Neural cell (in vitro differentiated cells): ENCODE data around the gene CHCT1.

Experiments
- CTCF ChIP-seq: fragments of 450-650 bp; IDR thresholded peaks from 2 replicates; pipeline ENCODE4 v1.5.1; 2014; ENCODE audit warnings: antibody characterized with exemption, mild to moderate bottlenecking, moderate library complexity; ENCODE audit not compliant: poor library complexity, severe bottlenecking
- EP300 ChIP-seq: fragments of 450-650 bp; conservative IDR thresholded peaks from 2 replicates; pipeline ENCODE4 v1.6.1; 2014; ENCODE audit warnings: antibody characterized with exemption, mild to moderate bottlenecking, moderate library complexity; ENCODE audit not compliant: poor library complexity, severe bottlenecking
- EZH2 ChIP-seq: fragments of 200-600, 300-800 bp; shearing (Covaris generic), sonication (generic); IDR thresholded peaks from 2 replicates; pipeline ENCODE4 v1.6.1; 2014; ENCODE audit warnings: antibody characterized with exemption, low read length, borderline replicate concordance, mild to moderate bottlenecking; ENCODE audit not compliant: insufficient read depth, poor library complexity, severe bottlenecking
- MXI1 ChIP-seq: fragments of 450-650 bp; conservative IDR thresholded peaks from 2 replicates; pipeline ENCODE4 v1.6.1; 2014; ENCODE audit warnings: antibody characterized with exemption, mild to moderate bottlenecking; ENCODE audit not compliant: poor library complexity, severe bottlenecking
- POLR2AphosphoS5 ChIP-seq: IDR thresholded peaks from 2 replicates; pipeline ENCODE4 v1.6.1; 2012
- RAD21 ChIP-seq: fragments of 450-650 bp; conservative IDR thresholded peaks from 2 replicates; pipeline ENCODE4 v1.6.1; 2014; ENCODE audit warnings: antibody characterized with exemption, mild to moderate bottlenecking, moderate library complexity
- SMC3 ChIP-seq: fragments of 450-650 bp; conservative IDR thresholded peaks from 2 replicates; pipeline ENCODE4 v1.6.1; 2014; ENCODE audit warnings: antibody characterized with exemption, mild to moderate bottlenecking, moderate library complexity; ENCODE audit not compliant: poor library complexity
- TAF1 ChIP-seq: IDR thresholded peaks from 2 replicates; pipeline ENCODE4 v1.6.1; 2012; ENCODE audit warnings: low read depth
- TF ChIP-seq, protein P1 (sequence below): IDR thresholded peaks from 2 replicates; pipeline ENCODE4 v1.6.1; 2012; ENCODE audit warnings: borderline replicate concordance

DNA sequence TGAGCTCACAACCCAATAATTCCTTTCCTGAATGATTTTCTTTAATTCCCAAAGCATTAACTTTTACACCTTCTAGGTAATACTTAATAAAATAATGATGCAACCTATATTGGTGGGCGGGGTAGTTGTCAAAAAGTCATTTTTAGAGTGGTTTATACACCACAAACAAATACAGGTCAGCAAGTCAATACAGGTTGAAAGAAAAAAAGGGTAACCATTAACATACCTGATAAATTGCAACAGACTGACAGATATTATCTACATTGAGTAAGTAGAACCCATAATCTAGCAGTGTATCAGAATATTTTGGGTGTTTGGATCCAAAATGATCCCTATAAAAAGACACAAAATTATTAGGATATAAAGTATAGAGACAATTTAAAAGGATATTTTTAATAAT, 39.3 kb downstream of the CHCT1 start:
- TF ChIP-seq CTCF (no peak), POLR2AphosphoS5 (no peak), EP300 (no peak), EZH2 (no peak), RAD21 (no peak), TAF1 (no peak), SMC3 (no peak), MXI1 (no peak)
- TF ChIP-seq, protein P1, sequence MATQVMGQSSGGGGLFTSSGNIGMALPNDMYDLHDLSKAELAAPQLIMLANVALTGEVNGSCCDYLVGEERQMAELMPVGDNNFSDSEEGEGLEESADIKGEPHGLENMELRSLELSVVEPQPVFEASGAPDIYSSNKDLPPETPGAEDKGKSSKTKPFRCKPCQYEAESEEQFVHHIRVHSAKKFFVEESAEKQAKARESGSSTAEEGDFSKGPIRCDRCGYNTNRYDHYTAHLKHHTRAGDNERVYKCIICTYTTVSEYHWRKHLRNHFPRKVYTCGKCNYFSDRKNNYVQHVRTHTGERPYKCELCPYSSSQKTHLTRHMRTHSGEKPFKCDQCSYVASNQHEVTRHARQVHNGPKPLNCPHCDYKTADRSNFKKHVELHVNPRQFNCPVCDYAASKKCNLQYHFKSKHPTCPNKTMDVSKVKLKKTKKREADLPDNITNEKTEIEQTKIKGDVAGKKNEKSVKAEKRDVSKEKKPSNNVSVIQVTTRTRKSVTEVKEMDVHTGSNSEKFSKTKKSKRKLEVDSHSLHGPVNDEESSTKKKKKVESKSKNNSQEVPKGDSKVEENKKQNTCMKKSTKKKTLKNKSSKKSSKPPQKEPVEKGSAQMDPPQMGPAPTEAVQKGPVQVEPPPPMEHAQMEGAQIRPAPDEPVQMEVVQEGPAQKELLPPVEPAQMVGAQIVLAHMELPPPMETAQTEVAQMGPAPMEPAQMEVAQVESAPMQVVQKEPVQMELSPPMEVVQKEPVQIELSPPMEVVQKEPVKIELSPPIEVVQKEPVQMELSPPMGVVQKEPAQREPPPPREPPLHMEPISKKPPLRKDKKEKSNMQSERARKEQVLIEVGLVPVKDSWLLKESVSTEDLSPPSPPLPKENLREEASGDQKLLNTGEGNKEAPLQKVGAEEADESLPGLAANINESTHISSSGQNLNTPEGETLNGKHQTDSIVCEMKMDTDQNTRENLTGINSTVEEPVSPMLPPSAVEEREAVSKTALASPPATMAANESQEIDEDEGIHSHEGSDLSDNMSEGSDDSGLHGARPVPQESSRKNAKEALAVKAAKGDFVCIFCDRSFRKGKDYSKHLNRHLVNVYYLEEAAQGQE, result no peak
